Measurements from ENCODE around the gene PEX11G. TPM values are rescaled to one million over a fixed set of nuclear protein-coding genes. Genes with fewer than 3 reads are reported as not detected.

Gene PEX11G
- total and polyA plus RNA-seq, 12 donors = 2.5 to 24.5 (median 13.8) TPM

GRCh38 chr19:7509625-7510024 lies 20.8 kb upstream of the PEX11G start:
- WGBS, 4 donors = 37 to 64% (median 38%) methylated on average over 3 of the region's 3 CpGs
- no peak overlapping the region for H3K4me3 ChIP-seq
- peaks cover 11 to 12% of the 10 kb centered on the region in 2 donors for H3K4me1 ChIP-seq (replicated peaks in 1 of 2)
- TF ChIP-seq POLR2A (IDR thresholded peaks at IDR 0.05) = no peak
- no peak for TF ChIP-seq CTCF (IDR thresholded peaks at IDR 0.05)
- intact Hi-C loops (cut with DNase I) = no loop called here
- H3K27me3 ChIP-seq = no peaks in the 10 kb centered on the region
- no peak for DNase-seq
- no peaks in the 10 kb centered on the region for H3K9me3 ChIP-seq (replicated peaks in 1 of 3)
- H3K36me3 ChIP-seq (replicated peaks in 1 of 2) = no peaks in the 10 kb centered on the region
- no peak overlapping the region for H3K27ac ChIP-seq

GRCh38 chr19:7507884-7508283 lies 19.0 kb upstream of the PEX11G start:
- Histone ChIP-seq H3K27ac (peak overlapping the region in 2 of 5 donors; percentile 38 to 76), H3K4me1 (replicated peaks in 1 of 2) (peaks cover 11 to 12% of the 10 kb centered on the region in 2 donors), H3K36me3 (replicated peaks in 1 of 2) (no peaks in the 10 kb centered on the region), H3K4me3 (no peak overlapping the region), H3K27me3 (no peaks in the 10 kb centered on the region), H3K9me3 (replicated peaks in 1 of 3) (no peaks in the 10 kb centered on the region)
- TF ChIP-seq POLR2A (IDR thresholded peaks at IDR 0.05) (no peak), CTCF (IDR thresholded peaks at IDR 0.05) (no peak)
- DNase-seq = peak; percentile 95 to 99 (median 98)
- intact Hi-C loops (cut with DNase I) = no loop called here
- 24 to 32% (median 26%) methylated on average over 7 to 11 of the region's 11 CpGs for WGBS, 4 donors

GRCh38 chr19:7506385-7507328 lies 17.8 kb upstream of the PEX11G start:
- Histone ChIP-seq H3K36me3 (replicated peaks in 1 of 2) (no peaks in the 10 kb centered on the region), H3K4me1 (replicated peaks in 1 of 2) (peaks cover 11 to 12% of the 10 kb centered on the region in 2 donors), H3K27me3 (no peaks in the 10 kb centered on the region), H3K27ac (peak overlapping the region in 3 of 5 donors; percentile 33 to 74 (median 60)), H3K4me3 (peak overlapping the region in 1 of 4 donors; percentile 45), H3K9me3 (replicated peaks in 1 of 3) (no peaks in the 10 kb centered on the region)
- 34 to 40% (median 37%) methylated on average over 18 to 20 of the region's 20 CpGs for WGBS, 4 donors
- no peak for TF ChIP-seq CTCF (IDR thresholded peaks at IDR 0.05)
- TF ChIP-seq POLR2A (IDR thresholded peaks at IDR 0.05) = no peak
- DNase-seq = peak; percentile 98 to 100 (median 100)
- intact Hi-C loops (cut with DNase I) = no loop called here

GRCh38 chr19:7505682-7506384 lies 17.0 kb upstream of the PEX11G start:
- Histone ChIP-seq H3K27me3 (no peaks in the 10 kb centered on the region), H3K4me1 (replicated peaks in 1 of 2) (peaks cover 11 to 17% of the 10 kb centered on the region in 2 donors), H3K27ac (peak overlapping the region in 3 of 5 donors; percentile 5 to 74 (median 44)), H3K9me3 (replicated peaks in 1 of 3) (no peaks in the 10 kb centered on the region), H3K4me3 (peak overlapping the region in 2 of 4 donors; percentile 12 to 45), H3K36me3 (replicated peaks in 1 of 2) (no peaks in the 10 kb centered on the region)
- intact Hi-C loops (cut with DNase I) = no loop called here
- peak in 5 of 7 donors; percentile 63 to 76 (median 64) for DNase-seq
- no peak for TF ChIP-seq POLR2A (IDR thresholded peaks at IDR 0.05)
- TF ChIP-seq CTCF (IDR thresholded peaks at IDR 0.05) = no peak
- 3 to 17% (median 5%) methylated on average over 2 to 33 of the region's 33 CpGs for WGBS, 4 donors

Data from adrenal gland (tissue), 12 donors.